DMS 273 (cell line): Measurements from ENCODE around the gene ADGRB3.
"Not testable (repeated sequence)": the region's sequence is repeated elsewhere in the genome, so short reads cannot be mapped to it uniquely, and the experiment has no call there.

Experiments used
- DNase-seq: peaks from one replicate; lab custom pipeline; 2025; ENCODE audit not compliant: unreplicated experiment; lab: John Stamatoyannopoulos, UW

Gene ADGRB3

DNA sequence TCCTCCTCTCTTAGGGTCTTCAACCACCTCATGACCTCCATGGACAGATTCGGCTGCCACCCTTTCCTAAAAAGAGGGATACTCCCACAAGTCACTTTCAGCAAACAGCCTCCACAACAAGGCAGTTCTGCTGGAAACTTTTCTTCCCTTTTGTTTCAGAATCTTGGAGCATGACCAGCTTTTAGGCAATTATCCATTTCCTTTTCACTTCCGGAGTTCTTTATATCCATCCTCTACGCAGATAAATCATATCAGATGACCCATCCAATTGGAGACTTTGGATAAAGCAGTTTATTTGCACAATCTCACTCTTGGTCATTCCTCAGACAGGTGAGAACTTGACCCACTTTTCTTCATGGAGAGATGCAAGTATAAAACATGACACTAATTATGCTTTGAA is 763.2 kb downstream of the ADGRB3 start:
- DNase-seq: no peak

DNA sequence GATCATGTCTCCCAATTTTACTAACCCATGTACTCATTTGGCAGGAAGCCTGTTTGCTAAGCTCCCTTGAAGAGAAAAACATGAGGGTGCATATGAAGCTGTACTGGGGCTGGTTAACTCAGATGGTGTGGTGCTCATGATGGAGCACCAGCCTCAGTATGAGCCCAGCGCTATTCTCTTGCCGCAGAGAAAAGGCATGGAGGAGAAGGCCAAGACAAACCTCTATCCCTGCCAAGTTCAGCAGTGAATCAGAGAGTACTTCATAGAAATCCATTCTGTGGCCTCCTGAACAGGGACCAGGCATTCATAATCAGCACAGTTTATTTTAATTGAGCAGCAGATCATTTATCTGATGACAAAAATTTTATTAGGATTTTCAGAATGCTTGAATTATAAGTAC is 763.6 kb downstream of the ADGRB3 start:
- no peak for DNase-seq

- DNase-seq: no peak
Measured at GRCh38 chr6:69408886-69409285, 773.8 kb downstream of the ADGRB3 start.

GRCh38 chr6:69416776-69417175 is 781.7 kb downstream of the ADGRB3 start:
- DNase-seq: peak; percentile 65

DNA sequence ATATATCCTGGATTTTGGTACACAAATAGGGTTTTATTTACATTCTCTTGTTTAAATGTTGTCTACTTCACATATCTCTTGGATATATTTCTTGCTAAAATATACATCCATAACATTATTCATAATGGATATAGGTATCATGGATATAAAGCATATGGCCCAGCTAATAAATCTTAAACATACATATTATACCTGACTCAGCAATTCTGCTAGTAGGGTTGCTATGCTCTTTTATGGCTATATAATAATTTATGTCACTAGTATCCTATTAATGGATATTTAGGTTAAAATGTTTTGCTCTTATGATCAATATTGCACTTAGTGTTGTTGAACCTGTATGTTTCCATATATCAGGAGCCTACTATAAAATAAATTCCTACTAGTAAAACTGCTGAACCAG is 786.2 kb downstream of the ADGRB3 start:
- DNase-seq: no peak

DNA sequence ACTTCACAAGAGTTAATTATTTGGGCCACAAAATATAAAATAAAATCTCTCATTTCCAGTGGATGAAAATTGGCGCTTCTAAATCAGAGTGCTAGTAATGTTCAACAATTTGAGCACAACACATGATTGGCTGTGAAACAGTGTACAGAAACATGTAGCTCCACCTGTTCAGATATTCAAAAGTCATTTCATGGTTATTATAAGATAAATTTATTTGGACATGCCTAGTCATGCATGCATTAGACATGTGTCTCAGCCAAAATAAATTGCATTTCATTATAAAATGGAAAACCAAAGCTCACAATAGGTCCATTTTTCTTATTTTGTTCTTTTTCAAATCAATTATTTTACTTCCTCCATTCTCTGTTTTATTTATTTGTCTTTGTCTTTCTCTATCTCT is 786.9 kb downstream of the ADGRB3 start:
- no peak for DNase-seq

- peak; percentile 72 for DNase-seq
Measured at GRCh38 chr6:69422475-69422874, 787.4 kb downstream of the ADGRB3 start.

DNA sequence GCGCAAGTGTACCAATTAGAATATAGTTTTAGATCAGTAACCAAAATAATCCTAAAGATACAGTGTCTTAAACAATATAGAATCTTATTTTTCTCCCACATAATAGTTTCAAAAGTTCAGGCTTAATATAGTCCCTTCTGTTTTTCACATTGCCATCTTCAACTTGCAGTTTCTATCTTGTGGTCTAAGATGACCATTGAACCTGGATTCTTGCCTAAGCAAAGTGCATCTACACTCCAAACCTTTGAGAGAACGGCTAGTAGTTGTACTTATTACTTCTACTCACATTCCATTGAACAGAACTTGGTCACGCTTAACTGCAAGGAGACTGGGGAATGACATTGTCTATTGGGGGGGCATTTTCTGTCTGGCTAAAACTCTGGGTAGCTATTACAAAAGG is 788.7 kb downstream of the ADGRB3 start:
- DNase-seq: no peak

DNA sequence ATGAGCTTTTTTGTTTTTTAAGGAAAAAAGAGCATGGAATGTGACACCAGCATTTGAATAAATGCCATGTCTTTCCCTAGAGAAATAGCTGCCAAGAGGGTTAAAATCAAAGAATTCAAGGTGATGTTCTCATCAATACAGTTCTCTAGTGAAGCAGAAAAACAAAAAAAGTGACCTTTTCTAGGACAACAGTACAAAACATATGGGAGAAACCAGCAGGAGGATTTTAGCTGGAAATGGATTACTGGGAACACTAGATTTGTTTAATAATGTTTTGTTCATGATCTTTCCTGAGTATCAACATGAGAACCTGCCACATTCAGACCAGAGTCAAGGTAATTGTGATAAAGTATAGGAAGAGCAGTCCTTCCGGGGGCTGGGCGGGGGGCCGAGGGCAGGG is 789.5 kb downstream of the ADGRB3 start:
- DNase-seq: no peak

DNA sequence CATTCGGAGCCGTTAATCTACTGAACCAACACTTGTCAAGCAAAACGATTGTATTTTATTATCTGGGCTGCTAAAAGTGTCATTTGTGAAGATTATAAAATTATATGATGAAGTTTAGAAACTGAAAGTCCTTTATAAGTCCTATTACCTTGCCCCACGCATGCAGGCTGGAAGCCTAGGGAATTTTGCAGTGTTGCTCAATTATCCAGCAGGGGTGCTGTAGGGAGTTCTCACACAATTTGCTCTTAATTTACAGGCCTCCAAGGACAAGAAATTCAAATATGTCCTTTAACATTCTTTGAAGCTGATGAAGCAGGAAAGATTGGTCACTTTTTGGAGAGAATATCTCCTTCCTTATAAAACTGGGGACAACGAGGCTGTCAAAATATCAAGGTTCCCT is 792.8 kb downstream of the ADGRB3 start:
- DNase-seq: peak; percentile 9

DNA sequence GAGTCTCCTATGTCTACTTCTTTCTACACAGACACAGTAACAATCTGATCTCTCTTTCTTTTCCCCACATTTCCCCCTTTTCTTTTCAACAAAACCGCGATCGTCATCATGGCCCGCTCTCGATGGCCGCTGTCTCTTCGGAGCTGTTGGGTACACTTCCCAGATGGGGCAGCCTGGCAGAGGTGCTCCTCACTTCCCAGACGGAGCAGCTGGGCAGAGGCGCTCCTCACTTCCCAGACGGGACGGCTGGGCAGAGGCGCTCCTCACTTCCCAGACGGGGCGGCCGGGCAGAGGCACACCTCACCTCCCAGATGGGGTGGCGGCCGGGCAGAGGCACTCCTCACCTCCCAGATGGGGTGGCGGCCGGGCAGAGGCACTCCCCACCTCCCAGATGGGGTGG is 797.1 kb downstream of the ADGRB3 start:
- not testable (repeated sequence) for DNase-seq

GRCh38 chr6:69433116-69433515 is 798.0 kb downstream of the ADGRB3 start:
- not testable (repeated sequence) for DNase-seq

- no peak for DNase-seq
Measured at GRCh38 chr6:69438113-69438512, 803.0 kb downstream of the ADGRB3 start.
